ENCODE results near the gene DNALI1.
"Not testable (repeated sequence)": the region's sequence is repeated elsewhere in the genome, so short reads cannot be mapped to it uniquely, and the experiment has no call there.

DNALI1 gene

GRCh38 chr1:37557402-37557801 lies 662 bp downstream of the DNALI1 start:
- no peak for DNase-seq

- DNase-seq, result no peak
Measured at GRCh38 chr1:37558411-37558810, 1.7 kb downstream of the DNALI1 start.

- no peak for DNase-seq
Measured at GRCh38 chr1:37559080-37559479, 2.3 kb downstream of the DNALI1 start.

- not testable (repeated sequence) for DNase-seq
Measured at GRCh38 chr1:37559957-37560379, 3.2 kb downstream of the DNALI1 start.

GRCh38 chr1:37560401-37561132 lies 3.8 kb downstream of the DNALI1 start:
- no peak for DNase-seq

GRCh38 chr1:37561133-37562132 lies 4.7 kb downstream of the DNALI1 start:
- DNase-seq, result peak in 1 of 2 experiments; percentile 14

GRCh38 chr1:37562984-37563383 lies 6.2 kb downstream of the DNALI1 start:
- DNase-seq, result no peak

- DNase-seq, result no peak
Measured at GRCh38 chr1:37564892-37565291, 8.2 kb downstream of the DNALI1 start.

- no peak for DNase-seq
Measured at GRCh38 chr1:37567023-37567422, 10.3 kb downstream of the DNALI1 start.

GRCh38 chr1:37570528-37571334 lies 14.0 kb downstream of the DNALI1 start:
- DNase-seq, result no peak

GRCh38 chr1:37574834-37575480 lies 18.2 kb downstream of the DNALI1 start:
- no peak for DNase-seq

GRCh38 chr1:37575692-37576091 lies 19.0 kb downstream of the DNALI1 start:
- DNase-seq, result no peak

- DNase-seq, result not testable (repeated sequence)
Measured at GRCh38 chr1:37584544-37584943, 27.8 kb downstream of the DNALI1 start.

GRCh38 chr1:37588939-37589338 lies 32.2 kb downstream of the DNALI1 start:
- DNase-seq, result no peak

- DNase-seq, result no peak
Measured at GRCh38 chr1:37593726-37594125, 37.0 kb downstream of the DNALI1 start.

GRCh38 chr1:37595440-37596181 lies 38.9 kb downstream of the DNALI1 start, which contains the start of gene GNL2:
TSS of gene GNL2 (minus strand) at chr1:37595937. CDS start at chr1:37595822, 115 bp downstream.
- peak; percentile 89 to 92 for DNase-seq

GRCh38 chr1:37596182-37596667 lies 39.5 kb downstream of the DNALI1 start:
- no peak for DNase-seq

- DNase-seq, result no peak
Measured at GRCh38 chr1:37599940-37600339, 43.2 kb downstream of the DNALI1 start.

- no peak for DNase-seq
Measured at GRCh38 chr1:37601441-37601840, 44.7 kb downstream of the DNALI1 start.

GRCh38 chr1:37602750-37603694 lies 46.3 kb downstream of the DNALI1 start:
- DNase-seq, result peak; percentile 40 to 43
